ENCODE data around the gene CELA2B.
A peak's percentile ranks its signal among the peaks of the same experiment; 100 is the strongest.
"Not testable (repeated sequence)": the region's sequence is repeated elsewhere in the genome, so short reads cannot be mapped to it uniquely, and the experiment has no call there.

Gene CELA2B

GRCh38 chr1:15489052-15489736 is 13.3 kb downstream of the CELA2B start:
- TF ChIP-seq CTCF (conservative IDR thresholded peaks at IDR 0.05): no peak
- TF ChIP-seq ZFX (IDR thresholded peaks at IDR 0.05): no peak
- no peak overlapping the region for H3K27ac ChIP-seq

- not testable (repeated sequence) for H3K27ac ChIP-seq
Measured at GRCh38 chr1:15491010-15491409, 15.1 kb downstream of the CELA2B start.

GRCh38 chr1:15492596-15492995 is 16.7 kb downstream of the CELA2B start:
- H3K27ac ChIP-seq: no peak overlapping the region
- TF ChIP-seq CTCF (conservative IDR thresholded peaks at IDR 0.05): no peak
- no peak for TF ChIP-seq ZFX (IDR thresholded peaks at IDR 0.05)

- H3K27ac ChIP-seq: no peak overlapping the region
- TF ChIP-seq ZFX (IDR thresholded peaks at IDR 0.05) (no peak), CTCF (conservative IDR thresholded peaks at IDR 0.05) (no peak)
Measured at GRCh38 chr1:15493869-15494390, 18.0 kb downstream of the CELA2B start.

- H3K27ac ChIP-seq: no peak overlapping the region
- TF ChIP-seq ZFX (IDR thresholded peaks at IDR 0.05): no peak
- no peak for TF ChIP-seq CTCF (conservative IDR thresholded peaks at IDR 0.05)
Measured at GRCh38 chr1:15500184-15501178, 24.6 kb downstream of the CELA2B start.

- TF ChIP-seq CTCF (conservative IDR thresholded peaks at IDR 0.05): peak; percentile 68
- TF ChIP-seq ZFX (IDR thresholded peaks at IDR 0.05): no peak
- no peak overlapping the region for H3K27ac ChIP-seq
Measured at GRCh38 chr1:15501208-15502032, 25.5 kb downstream of the CELA2B start.

GRCh38 chr1:15504436-15504835 is 28.5 kb downstream of the CELA2B start:
- no peak overlapping the region for H3K27ac ChIP-seq
- TF ChIP-seq ZFX (IDR thresholded peaks at IDR 0.05) (no peak), CTCF (conservative IDR thresholded peaks at IDR 0.05) (no peak)
